GM15510 (cell line): ENCODE measurements around the gene ISOC1.

Experiments used
- POLR2A ChIP-seq: IDR thresholded peaks from 3 replicates; pipeline ENCODE4 v1.6.1; 2011; ENCODE audit warnings: borderline replicate concordance; ENCODE audit not compliant: insufficient read length; ENCODE audit errors: extremely low read depth

ISOC1 gene

DNA sequence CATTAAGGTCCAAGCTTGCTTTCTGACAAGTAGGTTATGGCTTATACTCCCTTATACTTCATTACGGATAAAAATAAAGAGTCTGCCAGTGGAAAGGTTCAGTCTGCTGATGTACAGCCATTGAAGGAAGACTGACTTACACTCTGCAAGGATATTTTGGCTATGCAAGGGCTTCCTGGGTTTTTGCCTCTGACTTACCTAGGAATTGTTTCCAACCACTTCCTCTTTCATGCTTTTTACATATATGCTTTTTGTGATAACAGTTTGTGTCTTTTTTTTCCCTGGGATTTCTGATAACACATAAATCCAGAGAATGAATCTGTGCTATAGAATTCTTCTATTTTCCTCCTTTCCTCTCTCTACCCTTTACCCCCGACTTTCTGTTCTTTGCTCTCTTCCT is 16.8 kb downstream of the ISOC1 start:
- no peak for TF ChIP-seq POLR2A

DNA sequence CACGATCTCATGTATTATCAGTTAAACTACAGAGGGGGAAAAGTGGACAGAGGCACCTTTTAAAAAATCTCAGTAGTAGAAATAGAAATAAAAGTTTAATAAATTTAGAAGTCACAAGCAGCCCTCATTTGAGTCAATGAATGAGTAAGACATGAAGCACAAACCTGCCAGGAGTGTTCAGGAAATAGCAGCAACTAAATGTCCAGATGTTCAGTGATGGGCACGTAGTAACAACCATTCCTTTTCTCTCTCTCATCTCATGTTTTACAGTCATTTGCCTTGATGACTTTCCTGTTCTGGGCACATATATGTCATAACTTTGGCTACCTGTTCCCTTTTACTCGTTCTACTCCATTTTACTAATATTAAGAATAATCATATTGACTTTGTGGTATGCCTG is 17.7 kb downstream of the ISOC1 start:
- no peak for TF ChIP-seq POLR2A

DNA sequence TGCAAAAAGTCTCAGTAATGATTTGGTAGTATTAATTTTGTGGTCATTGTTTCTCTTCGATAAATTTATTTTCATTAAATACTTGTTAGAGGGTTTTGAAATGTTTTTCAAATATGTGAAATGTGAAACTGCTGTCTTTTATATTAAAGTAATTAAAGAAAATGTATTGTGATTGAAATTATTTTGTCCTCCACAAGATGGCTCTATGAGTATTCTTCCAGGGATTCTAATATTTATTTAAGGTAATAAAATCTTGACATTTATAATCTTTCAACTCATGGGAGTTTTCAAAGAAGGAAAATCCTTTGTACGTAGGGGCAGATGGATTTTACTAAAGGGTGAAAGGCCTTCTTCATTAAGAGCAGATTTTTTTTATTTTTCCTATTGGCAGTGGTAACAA is 19.3 kb downstream of the ISOC1 start:
- TF ChIP-seq POLR2A, result no peak

DNA sequence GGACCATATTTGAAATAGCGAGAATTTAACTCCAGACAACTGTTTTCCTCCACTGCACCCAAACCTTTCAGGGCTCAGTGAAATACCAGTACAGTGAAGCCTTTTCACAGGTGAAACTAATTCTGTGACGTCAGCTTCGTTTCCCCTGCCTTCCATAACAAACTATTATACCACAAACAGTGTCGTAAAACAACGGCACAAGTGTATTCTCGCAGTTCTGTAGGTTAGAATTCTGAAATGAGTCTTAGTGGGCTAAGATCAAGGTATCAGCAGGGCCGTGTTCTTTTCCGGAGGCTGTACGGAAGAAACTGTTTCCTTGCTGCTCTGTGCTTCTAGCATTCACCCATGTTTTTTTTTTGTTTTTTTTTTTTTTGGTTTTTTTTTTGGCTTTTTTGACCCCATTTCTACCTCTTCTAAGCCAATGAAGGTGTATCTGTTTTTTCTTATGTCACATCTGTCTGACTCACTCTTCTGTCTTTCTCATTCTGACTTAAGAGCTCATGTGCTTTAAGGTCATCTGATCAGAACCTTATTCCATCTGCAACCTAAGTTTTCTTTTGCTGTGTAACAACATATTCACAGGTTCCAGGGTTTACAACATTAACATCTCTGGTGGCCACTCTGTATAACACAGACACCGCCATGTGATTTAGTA is 20.1 kb downstream of the ISOC1 start:
- no peak for TF ChIP-seq POLR2A

DNA sequence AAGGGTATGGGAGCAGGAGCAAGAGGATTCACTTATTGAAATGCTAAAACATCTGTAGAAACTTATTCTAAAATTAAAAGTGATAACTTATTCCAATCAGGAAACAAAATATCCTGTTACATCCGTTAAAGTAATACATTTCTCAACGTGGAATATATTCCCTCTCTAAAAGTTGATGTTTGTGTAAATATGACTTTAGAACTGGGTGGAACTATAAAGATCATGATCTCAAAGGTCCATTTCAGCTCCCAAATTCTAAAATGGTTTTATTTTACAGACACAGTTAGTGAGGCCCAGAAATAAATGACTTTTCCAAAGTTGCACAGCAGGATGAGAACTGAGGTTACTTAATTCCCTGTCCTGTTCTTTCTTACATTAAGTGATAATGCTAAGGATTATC is 21.1 kb downstream of the ISOC1 start:
- TF ChIP-seq POLR2A, result no peak

DNA sequence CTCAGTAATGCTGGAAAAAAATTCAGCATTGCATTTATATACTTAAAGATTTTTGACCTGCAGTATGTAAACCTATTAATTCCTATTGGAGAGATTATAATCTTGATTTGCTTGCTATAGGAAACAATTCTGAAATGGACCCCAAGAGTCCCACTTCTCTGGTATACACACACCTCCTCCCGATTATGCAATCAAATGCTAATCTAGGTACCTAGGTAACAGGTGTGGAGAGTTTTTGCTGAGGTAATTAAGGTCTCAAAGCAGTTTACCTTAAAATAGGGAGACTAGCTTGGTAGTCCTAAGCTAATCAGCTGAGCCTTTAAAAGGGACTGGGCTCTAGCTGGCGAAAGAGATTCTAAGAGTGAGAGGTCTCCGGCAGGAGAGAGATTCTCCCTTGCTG is 22.2 kb downstream of the ISOC1 start:
- no peak for TF ChIP-seq POLR2A

DNA sequence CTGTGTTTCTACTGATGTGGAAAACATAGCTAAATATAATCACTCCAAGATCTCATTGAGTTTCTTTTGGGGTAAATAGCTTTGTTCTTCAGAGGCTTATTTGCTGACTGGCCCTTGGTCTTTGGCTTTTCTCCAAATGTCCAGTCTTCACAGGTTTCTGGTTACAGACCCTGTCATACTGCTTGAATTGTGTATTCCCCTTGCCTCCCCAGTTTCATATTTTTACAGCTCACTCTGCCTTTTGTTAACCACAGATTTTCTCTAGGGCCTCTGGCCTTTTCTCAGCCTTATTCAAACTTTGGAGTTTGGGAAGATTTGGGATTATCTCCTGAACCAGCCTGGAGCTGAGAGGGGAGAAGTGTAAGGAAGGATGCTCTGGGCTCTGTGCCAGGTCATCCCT is 23.9 kb downstream of the ISOC1 start:
- no peak for TF ChIP-seq POLR2A

DNA sequence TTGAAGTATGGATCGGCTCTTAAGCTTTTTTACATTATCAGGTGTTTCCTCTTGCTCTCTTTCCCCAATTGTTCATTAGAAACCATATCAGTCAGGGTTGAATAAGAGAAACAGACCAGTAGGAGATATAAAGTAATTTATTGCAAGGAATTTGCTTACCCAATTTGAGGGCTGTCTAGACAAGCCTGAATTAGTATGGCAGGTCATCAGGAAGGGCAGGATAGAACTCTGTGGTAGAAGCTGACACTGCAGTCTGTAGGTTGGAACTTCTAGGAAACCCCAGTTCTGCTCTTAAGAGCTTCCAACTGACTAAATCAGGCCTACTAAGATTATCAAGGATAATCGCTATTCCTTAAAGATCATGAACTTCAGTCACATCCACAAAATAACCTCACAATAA is 24.3 kb downstream of the ISOC1 start:
- TF ChIP-seq POLR2A, result no peak

DNA sequence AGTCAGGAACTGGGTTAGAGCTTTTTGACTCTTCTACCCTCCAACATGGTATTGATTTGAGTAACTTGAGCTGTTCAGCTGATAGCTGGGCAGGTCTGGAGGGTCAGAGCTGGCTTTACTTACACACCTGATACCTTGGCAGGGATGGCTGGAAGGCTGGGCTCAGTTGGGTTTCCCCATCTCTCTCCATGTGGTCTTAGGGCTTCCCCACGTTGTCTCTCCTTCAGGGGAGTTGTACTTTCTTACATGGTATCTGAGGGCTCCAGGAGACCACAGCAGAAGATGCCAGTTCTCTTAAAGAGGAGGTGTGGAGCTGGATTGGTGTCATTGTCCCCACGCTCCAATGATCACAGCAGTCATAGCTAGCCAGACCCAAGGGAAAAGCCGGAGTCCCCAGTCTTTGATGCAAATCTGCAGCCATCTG is 25.6 kb downstream of the ISOC1 start:
- no peak for TF ChIP-seq POLR2A

DNA sequence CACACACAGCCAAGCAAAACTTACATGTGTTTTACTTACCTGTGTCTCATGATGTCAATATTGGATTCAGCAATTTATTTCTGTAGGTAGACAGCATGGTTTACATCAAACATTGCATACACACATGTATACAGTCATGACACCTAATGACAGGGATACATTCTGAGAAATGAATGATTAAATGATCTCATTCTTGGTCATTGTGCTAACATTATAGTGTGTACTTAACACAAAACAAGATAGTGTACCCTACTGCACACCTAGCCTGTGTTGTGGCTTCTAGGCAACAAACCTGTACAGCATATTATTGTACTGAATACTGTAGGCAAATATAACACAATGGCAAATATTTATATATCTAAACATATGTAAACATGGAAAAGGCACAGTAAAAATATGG is 28.0 kb downstream of the ISOC1 start:
- TF ChIP-seq POLR2A, result no peak

DNA sequence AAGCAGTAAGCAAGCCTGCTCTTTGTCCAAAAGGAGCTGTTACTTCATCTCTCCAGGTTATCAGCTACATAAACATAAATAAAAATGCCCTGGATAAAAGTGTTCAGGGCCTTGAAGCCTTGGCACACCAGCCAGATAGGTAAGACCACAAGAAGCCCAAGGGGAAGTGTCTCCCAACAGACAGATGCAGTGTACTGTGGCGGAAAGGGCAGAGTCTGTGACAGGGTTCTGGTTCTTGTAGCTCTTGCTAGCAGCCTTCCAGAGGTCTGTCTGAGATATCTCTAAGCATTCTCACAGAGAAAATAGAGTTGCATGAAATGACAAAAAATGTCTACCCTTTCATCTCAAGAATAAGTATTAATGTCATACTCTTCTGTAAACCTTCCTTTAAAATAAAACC is 30.1 kb downstream of the ISOC1 start:
- TF ChIP-seq POLR2A, result no peak

DNA sequence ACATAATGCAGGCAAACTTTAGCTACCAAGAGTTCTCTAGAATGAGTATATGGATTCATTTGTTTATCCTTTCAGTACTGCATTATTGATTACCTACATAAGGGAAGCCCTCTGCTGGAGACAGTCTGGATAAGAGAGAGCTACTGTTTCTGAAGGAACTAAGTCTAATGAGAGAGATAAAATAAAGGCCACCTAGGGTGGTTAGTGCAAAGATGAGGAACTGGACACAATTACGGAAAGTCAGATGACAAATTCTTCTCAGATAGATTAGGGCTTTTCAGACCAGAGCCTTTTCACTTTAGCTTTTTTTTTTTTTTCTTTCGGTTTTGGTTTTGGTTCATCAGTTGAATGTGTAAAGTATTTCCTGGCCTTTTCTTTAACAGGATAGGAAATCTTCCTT is 31.3 kb downstream of the ISOC1 start:
- no peak for TF ChIP-seq POLR2A

DNA sequence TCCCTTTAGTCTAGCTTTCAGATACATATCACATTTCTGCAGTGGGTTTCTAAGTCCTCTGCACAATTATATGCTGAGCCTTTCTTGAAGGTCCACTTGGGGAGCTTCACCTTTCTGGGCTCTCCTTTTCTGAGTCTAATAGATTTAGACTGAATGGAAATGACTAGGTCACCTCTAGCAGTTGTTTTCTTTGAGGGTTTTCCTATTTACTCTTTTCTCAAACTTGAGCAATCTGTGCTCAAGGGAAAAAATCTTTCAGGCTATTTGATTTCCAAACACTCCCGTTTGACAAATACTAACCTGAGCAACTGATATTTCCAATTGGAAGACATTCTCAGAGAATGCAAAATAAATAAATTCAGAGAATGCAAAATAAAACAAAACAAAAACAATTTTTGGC is 39.0 kb downstream of the ISOC1 start:
- no peak for TF ChIP-seq POLR2A

DNA sequence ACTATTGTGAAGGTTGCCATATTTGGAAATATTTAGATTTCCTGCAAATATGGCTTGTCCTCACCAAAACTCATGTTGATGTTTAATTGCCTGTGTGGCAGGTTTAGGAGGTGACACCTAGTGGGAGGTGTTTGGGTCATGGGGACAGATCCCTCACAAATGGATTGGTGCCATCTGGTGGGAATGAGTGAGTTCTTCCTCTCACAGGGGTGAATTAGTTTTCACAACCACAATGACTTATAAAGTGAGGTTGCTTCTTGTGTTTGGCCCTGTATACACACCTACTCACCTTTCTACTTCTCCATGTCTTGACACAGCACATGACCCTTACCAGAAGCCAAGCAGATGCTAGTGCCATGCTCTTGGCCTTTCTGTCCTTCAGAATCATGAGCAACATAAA is 41.1 kb downstream of the ISOC1 start:
- TF ChIP-seq POLR2A, result no peak

DNA sequence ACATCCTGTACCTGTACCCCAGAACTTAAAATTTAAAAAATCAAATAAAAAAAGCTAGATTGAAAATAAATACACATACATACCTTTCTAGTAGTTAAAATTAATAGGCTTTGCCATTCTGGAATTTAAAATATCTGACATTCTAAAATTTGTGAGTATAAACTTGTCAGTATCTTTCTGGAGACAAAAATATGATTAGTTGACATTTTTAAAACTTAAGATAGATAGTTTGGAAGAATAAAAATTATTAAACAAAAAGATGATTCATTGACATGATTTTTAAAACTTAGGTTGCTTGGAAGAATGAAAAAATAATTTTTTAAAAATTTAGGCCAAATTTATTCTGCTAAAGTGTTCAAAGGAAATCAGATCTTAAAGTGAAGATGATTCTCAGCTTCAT is 43.1 kb downstream of the ISOC1 start:
- no peak for TF ChIP-seq POLR2A

DNA sequence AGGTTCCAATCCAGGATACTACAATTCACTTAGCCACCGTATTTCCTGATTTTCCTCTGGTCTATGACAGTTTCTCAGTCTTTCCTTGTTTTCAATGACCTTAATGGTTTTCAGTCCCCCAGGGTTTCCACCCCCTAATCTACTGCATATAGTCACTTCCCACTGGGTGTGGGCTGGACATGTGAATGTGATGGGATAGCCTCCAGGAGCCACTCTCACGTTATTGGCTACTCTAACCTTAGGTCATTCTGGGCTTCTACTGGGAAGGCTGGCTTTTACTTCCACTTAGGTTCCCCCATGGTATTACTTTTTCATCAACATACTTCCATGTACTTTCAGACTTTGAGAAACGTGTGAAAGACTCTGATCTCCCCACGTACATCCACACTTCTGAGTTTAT is 46.5 kb downstream of the ISOC1 start:
- TF ChIP-seq POLR2A, result no peak

DNA sequence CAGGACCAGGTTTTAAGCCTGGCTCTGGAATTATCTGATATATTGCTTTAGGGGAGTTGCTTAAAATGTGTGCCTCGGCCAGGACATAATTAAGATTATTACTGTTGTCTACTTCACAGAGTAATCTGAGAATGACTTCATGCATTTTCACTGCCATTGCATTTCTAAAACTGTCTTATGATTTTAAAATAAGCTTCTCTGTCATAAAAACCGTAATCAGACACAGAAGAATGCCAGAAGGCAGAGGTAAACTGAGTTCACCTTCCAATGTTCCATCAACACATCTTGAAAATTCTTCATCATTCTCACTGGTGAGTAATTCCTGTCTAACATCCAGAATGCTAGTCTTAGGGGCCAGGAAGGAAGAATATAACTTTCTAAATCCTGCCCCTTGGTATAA is 47.1 kb downstream of the ISOC1 start:
- TF ChIP-seq POLR2A, result no peak
